ENCODE measurements around the gene CHRM2. TPM values are rescaled to one million over a fixed set of nuclear protein-coding genes. Genes with fewer than 3 reads are reported as not detected.

CHRM2 gene
- polyA plus RNA-seq, 1 of the 3 experiments (the other 2 are of a cell fraction): 0.23 TPM

GRCh38 chr7:136900005-136900404 lies 31.6 kb downstream of the CHRM2 start:
- Histone ChIP-seq H3K9me2 (no peaks in the 10 kb centered on the region; the same call in 1 of the 2 replicates), H2AFZ (ENCODE audit: low read depth) (no peak overlapping the region), H3K27ac (ENCODE audit: low read depth in 2 of 2, low read length in 1 of 2) (no peak overlapping the region), H4K20me1 (ENCODE audit: insufficient read depth) (no peaks in the 10 kb centered on the region), H3K9me3 (no peaks in the 10 kb centered on the region), H3K27me3 (ENCODE audit: insufficient read depth) (no peaks in the 10 kb centered on the region), H3K9ac (no peak overlapping the region), H3K4me1 (ENCODE audit: control insufficient read depth in 1 of 2, insufficient read depth in 2 of 2, low read depth in 1 of 2, low read length in 1 of 2) (peaks cover 0 to 4% of the 10 kb centered on the region in 2 experiments; a peak in 1 of 4 replicates), H3K36me3 (replicated peaks in 1 of 2; ENCODE audit: control insufficient read depth in 1 of 2, insufficient read depth in 2 of 2, low read length in 1 of 2) (no peaks in the 10 kb centered on the region), H3F3A (replicated peaks; ENCODE audit: insufficient read depth) (no peaks in the 10 kb centered on the region), H3K4me2 (no peak overlapping the region), H3K79me2 (ENCODE audit: insufficient read depth) (no peaks in the 10 kb centered on the region), H3K4me3 (ENCODE audit: low read depth in 2 of 2, low read length in 1 of 2) (no peak overlapping the region)
- 13% methylated on average over 1 of the region's 1 CpG for WGBS (ENCODE audit: low lambda C conversion rate)
- no peak for TF ChIP-seq EZH2phosphoT487 (IDR thresholded peaks at IDR 0.05; ENCODE audit: borderline replicate concordance, low read depth)
- TF ChIP-seq ZBTB33 (IDR thresholded peaks at IDR 0.05; ENCODE audit: borderline replicate concordance, low read depth): no peak
- TF ChIP-seq GABPA (IDR thresholded peaks at IDR 0.05; ENCODE audit: low read depth): no peak
- no peak for TF ChIP-seq NRF1 (IDR thresholded peaks at IDR 0.05; ENCODE audit: low read depth, low read length)
- no peak for TF ChIP-seq TEAD4 (IDR thresholded peaks at IDR 0.05; ENCODE audit: borderline replicate concordance, insufficient read depth)
- TF ChIP-seq FOXJ3 (CRISPR knock-in tag; IDR thresholded peaks at IDR 0.05): no peak
- TF ChIP-seq RFX5 (IDR thresholded peaks at IDR 0.05; ENCODE audit: low read length): no peak
- TF ChIP-seq EP300 (IDR thresholded peaks at IDR 0.05; ENCODE audit: borderline replicate concordance in 1 of 2, low read depth in 1 of 2, low read length in 1 of 2): no peak
- TF ChIP-seq ELF1 (IDR thresholded peaks at IDR 0.05): no peak
- no peak for TF ChIP-seq RXRA (IDR thresholded peaks at IDR 0.05; ENCODE audit: borderline replicate concordance, low read depth)
- TF ChIP-seq USF1 (IDR thresholded peaks at IDR 0.05; ENCODE audit: borderline replicate concordance, low read depth): no peak
- no peak for TF ChIP-seq MEF2A (IDR thresholded peaks at IDR 0.05; ENCODE audit: borderline replicate concordance, low read depth)
- TF ChIP-seq TCF12 (IDR thresholded peaks at IDR 0.05): no peak
- TF ChIP-seq RCOR1 (IDR thresholded peaks at IDR 0.05; ENCODE audit: low read length): no peak
- TF ChIP-seq POLR2AphosphoS5 (IDR thresholded peaks at IDR 0.05; ENCODE audit: low read depth, low read length): no peak
- no peak for TF ChIP-seq FOXM1 (IDR thresholded peaks at IDR 0.05; ENCODE audit: low read depth)
- no peak for TF ChIP-seq YY1 (IDR thresholded peaks at IDR 0.05; ENCODE audit: low read depth)
- TF ChIP-seq JUND (IDR thresholded peaks at IDR 0.05): no peak
- no peak for DNase-seq
- ChIA-PET CTCF (interaction anchor here (1.7 kb wide), 1 partner anchor 90 kb away, joined by 4 read pairs; no protein-coding TSS in a partner anchor), POLR2A (no interaction called here)

DNA sequence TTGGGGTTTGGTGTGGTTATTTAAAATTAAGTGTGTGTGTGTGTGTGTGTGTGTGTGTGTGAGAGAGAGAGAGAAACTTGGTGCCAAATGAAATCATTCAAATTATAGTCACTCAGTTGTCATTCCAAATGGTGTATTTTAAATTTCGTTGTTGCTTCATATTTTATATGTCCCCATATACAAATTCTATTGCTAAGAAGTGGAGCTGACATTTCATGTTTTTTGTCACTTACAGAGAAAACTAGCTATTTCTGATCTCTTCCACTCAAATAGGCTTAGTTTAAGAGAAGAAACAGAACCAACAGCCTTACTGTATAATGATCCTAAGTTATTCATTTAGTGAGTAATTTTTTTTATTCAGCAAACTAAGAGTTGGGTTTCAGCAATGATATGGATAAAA lies 42.3 kb downstream of the CHRM2 start:
- TF ChIP-seq TAF1 (IDR thresholded peaks at IDR 0.05; ENCODE audit: borderline replicate concordance, low read depth, low read length): no peak
- no peak for TF ChIP-seq POLR2AphosphoS5 (IDR thresholded peaks at IDR 0.05; ENCODE audit: low read depth, low read length)
- no peak for TF ChIP-seq GATA2 (CRISPR knock-in tag; IDR thresholded peaks at IDR 0.05)
- TF ChIP-seq, protein P1, sequence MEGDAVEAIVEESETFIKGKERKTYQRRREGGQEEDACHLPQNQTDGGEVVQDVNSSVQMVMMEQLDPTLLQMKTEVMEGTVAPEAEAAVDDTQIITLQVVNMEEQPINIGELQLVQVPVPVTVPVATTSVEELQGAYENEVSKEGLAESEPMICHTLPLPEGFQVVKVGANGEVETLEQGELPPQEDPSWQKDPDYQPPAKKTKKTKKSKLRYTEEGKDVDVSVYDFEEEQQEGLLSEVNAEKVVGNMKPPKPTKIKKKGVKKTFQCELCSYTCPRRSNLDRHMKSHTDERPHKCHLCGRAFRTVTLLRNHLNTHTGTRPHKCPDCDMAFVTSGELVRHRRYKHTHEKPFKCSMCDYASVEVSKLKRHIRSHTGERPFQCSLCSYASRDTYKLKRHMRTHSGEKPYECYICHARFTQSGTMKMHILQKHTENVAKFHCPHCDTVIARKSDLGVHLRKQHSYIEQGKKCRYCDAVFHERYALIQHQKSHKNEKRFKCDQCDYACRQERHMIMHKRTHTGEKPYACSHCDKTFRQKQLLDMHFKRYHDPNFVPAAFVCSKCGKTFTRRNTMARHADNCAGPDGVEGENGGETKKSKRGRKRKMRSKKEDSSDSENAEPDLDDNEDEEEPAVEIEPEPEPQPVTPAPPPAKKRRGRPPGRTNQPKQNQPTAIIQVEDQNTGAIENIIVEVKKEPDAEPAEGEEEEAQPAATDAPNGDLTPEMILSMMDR (IDR thresholded peaks at IDR 0.05): no peak
- no peak for TF ChIP-seq ZBTB33 (IDR thresholded peaks at IDR 0.05; ENCODE audit: borderline replicate concordance, low read depth)
- TF ChIP-seq CHD2 (IDR thresholded peaks at IDR 0.05; ENCODE audit: low read length, partially characterized antibody): no peak
- TF ChIP-seq TEAD4 (IDR thresholded peaks at IDR 0.05; ENCODE audit: borderline replicate concordance, insufficient read depth): no peak
- TF ChIP-seq EP300 (IDR thresholded peaks at IDR 0.05; ENCODE audit: borderline replicate concordance in 1 of 2, low read depth in 1 of 2, low read length in 1 of 2): no peak
- WGBS (ENCODE audit: low lambda C conversion rate): 2% methylated on average over 1 of the region's 1 CpG
- Histone ChIP-seq H2AFZ (ENCODE audit: low read depth) (no peak overlapping the region), H3K27me3 (ENCODE audit: insufficient read depth) (no peaks in the 10 kb centered on the region), H3K9me2 (no peaks in the 10 kb centered on the region; the same call in 1 of the 2 replicates), H3K9me3 (no peaks in the 10 kb centered on the region; the same call in 1 of the 2 replicates), H3K79me2 (ENCODE audit: insufficient read depth) (no peaks in the 10 kb centered on the region), H3K27ac (ENCODE audit: low read depth in 2 of 2, low read length in 1 of 2) (no peak overlapping the region), H4K20me1 (ENCODE audit: insufficient read depth) (no peaks in the 10 kb centered on the region), H3F3A (replicated peaks; ENCODE audit: insufficient read depth) (no peaks in the 10 kb centered on the region), H3K4me2 (no peak overlapping the region), H3K9ac (no peak overlapping the region), H3K4me1 (ENCODE audit: control insufficient read depth in 1 of 2, insufficient read depth in 2 of 2, low read depth in 1 of 2, low read length in 1 of 2) (no peaks in the 10 kb centered on the region; a peak in 1 of 4 replicates), H3K36me3 (replicated peaks in 1 of 2; ENCODE audit: control insufficient read depth in 1 of 2, insufficient read depth in 2 of 2, low read length in 1 of 2) (no peaks in the 10 kb centered on the region), H3K4me3 (ENCODE audit: low read depth in 2 of 2, low read length in 1 of 2) (no peak overlapping the region)
- POLR2A ChIA-PET: no interaction called here
- CTCF ChIA-PET: no interaction called here
- no peak for DNase-seq
